GM23248 (cell line): Measurements from ENCODE around the gene OR10J5.

Experiments
- EZH2 ChIP-seq: fragments of 200-600 bp; sonication (generic); IDR thresholded peaks from 2 replicates; pipeline ENCODE4 v1.6.1; 2018; ENCODE audit warnings: antibody characterized with exemption, mild to moderate bottlenecking; ENCODE audit not compliant: insufficient read depth, poor library complexity, severe bottlenecking
- EZH2phosphoT487 ChIP-seq: fragments of 200-600 bp; sonication (generic); IDR thresholded peaks from 2 replicates; pipeline ENCODE4 v1.6.1; 2018; ENCODE audit warnings: antibody characterized with exemption, moderate library complexity, mild to moderate bottlenecking, low read depth; ENCODE audit not compliant: insufficient read depth

DNA sequence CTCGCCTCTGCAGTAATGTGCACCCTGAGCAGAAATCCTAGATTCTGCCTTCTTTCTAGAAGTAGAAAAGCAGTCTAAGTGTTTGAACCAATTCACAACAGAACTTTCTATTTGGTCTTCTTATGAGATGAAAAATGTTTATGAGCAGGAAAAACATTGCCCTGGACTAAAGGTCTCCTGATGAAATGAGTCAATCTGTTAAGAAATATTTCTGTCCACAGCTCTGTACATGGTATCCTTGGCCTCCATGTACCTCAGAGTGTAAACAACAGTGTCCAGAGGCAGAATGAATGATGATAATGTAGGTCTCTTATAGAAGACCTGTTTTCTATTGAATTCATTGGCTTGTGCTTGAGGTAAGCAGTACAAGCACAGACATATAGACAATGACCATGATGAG is 45.6 kb upstream of the OR10J5 start:
- no peak for TF ChIP-seq EZH2phosphoT487
- no peak for TF ChIP-seq EZH2
